ENCODE data around the gene PRKCD.

Gene PRKCD

DNA sequence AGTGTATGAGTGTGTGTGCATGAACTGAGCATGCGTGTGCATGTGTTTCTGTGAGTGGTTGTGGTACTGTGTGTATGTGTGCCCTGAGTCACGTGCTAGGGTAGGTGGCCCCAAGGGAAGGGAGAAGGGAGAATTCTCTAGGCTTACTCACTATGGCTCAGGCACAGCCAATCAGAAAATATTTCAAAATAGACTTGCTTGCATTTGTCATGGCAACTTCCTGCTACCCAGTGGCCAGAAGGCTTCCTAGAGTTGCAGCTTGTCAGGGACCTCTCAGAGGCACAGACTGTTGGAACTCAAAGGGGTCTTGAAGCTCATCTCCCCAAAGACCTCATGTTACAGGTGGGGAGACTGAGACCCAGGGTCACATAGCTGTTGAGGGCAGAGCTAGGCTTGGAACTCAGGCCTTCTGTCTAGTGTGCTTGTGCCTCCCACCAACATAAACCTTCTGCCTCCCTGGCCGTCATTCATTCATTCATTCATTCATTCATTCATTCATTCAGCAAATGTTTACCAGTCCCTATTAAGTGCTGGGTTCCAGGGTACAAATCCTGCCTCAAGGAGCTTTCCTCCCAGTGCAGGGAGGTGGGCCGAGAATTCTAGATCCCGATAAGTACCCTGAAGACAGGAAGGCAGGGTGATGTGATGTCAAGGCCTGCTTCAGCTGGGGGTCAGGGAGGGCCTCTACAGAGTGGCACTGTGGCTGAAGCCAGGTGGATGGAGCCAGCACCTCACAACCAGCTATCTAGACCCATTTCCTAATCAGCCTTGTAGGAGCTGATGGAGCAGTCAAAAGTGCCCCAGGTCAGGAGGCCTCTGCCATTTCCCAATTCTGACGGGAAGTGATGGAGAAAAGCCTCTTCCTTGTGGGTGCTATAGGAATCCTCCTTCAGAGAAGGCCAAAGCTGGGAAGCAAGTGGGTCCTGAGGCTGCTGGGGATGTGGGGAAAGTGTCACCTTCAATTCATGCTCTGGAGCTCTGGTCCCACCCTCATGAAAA, 19.9 kb upstream of the PRKCD start:
- Histone ChIP-seq H3K4me3 (ENCODE audit: low read length in 2 of 2) (no peak overlapping the region), H3K27me3 (ENCODE audit: control insufficient read depth in 1 of 2, insufficient read depth in 2 of 2, low read length in 2 of 2) (no peaks in the 10 kb centered on the region), H3K9ac (ENCODE audit: low read length in 2 of 2) (no peak overlapping the region), H3K36me3 (ENCODE audit: control insufficient read depth in 2 of 2, insufficient read depth in 2 of 2, low read length in 2 of 2) (no peaks in the 10 kb centered on the region), H3K4me1 (ENCODE audit: control insufficient read depth, insufficient read depth, low read length) (no peaks in the 10 kb centered on the region), H3K9me3 (ENCODE audit: control insufficient read depth in 2 of 2, low read length in 2 of 2) (no peaks in the 10 kb centered on the region), H3K27ac (ENCODE audit: low read length) (no peak overlapping the region)

DNA sequence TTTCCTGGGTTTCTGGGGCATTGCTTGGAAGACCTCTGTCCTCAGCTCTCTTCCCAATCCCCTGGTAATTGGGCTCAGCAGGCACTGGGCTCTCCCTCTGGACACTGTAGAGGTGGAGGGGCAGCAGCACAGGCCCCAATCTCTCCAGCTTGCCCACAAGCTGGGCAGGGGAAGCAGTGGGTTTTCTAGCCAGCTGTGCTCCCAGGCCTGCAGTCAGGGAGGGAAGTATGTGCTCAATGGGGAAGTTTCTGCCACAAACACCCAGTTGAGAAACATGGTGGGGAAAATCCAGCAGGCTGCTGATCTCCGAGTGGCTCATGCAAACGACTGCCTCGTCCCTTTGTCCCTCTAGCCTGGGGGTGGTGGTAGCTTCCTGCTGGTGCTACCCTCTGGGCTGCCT, 18.0 kb upstream of the PRKCD start:
- no peaks in the 10 kb centered on the region for H3K27me3 ChIP-seq (ENCODE audit: control insufficient read depth in 1 of 2, insufficient read depth in 2 of 2, low read length in 2 of 2)
- no peaks in the 10 kb centered on the region for H3K9me3 ChIP-seq (ENCODE audit: control insufficient read depth in 2 of 2, low read length in 2 of 2)
- H3K36me3 ChIP-seq (ENCODE audit: control insufficient read depth in 2 of 2, insufficient read depth in 2 of 2, low read length in 2 of 2): no peaks in the 10 kb centered on the region
- no peak overlapping the region for H3K4me3 ChIP-seq (ENCODE audit: low read length in 2 of 2)
- H3K4me1 ChIP-seq (ENCODE audit: control insufficient read depth, insufficient read depth, low read length): no peaks in the 10 kb centered on the region
- no peak overlapping the region for H3K27ac ChIP-seq (ENCODE audit: low read length)
- no peak overlapping the region for H3K9ac ChIP-seq (ENCODE audit: low read length in 2 of 2)

DNA sequence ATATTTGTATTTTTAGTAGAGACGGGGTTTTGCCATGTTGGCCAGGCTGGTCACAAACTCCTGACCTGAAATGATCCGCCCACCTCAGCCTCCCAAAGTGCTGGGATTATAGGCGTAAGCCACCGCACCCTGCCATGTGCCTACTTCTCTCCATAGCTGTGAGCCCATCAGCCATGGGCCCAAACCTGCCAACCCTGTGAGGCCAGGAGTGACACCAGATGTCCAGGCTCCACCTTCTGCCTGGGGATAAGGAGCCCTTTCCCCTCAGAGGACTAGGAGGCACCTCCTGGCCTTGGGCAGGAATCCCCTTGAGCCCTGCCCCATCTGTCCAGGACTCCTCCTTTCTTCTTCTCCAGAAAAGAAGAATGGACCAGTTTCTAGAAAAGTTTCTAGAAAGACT, 16.6 kb upstream of the PRKCD start:
- no peak overlapping the region for H3K27ac ChIP-seq (ENCODE audit: low read length)
- no peak overlapping the region for H3K9ac ChIP-seq (ENCODE audit: low read length in 2 of 2)
- H3K4me1 ChIP-seq (ENCODE audit: control insufficient read depth, insufficient read depth, low read length): no peaks in the 10 kb centered on the region
- no peak overlapping the region for H3K4me3 ChIP-seq (ENCODE audit: low read length in 2 of 2)
- H3K36me3 ChIP-seq (ENCODE audit: control insufficient read depth in 2 of 2, insufficient read depth in 2 of 2, low read length in 2 of 2): no peaks in the 10 kb centered on the region
- no peaks in the 10 kb centered on the region for H3K27me3 ChIP-seq (ENCODE audit: control insufficient read depth in 1 of 2, insufficient read depth in 2 of 2, low read length in 2 of 2)
- no peaks in the 10 kb centered on the region for H3K9me3 ChIP-seq (ENCODE audit: control insufficient read depth in 2 of 2, low read length in 2 of 2)

DNA sequence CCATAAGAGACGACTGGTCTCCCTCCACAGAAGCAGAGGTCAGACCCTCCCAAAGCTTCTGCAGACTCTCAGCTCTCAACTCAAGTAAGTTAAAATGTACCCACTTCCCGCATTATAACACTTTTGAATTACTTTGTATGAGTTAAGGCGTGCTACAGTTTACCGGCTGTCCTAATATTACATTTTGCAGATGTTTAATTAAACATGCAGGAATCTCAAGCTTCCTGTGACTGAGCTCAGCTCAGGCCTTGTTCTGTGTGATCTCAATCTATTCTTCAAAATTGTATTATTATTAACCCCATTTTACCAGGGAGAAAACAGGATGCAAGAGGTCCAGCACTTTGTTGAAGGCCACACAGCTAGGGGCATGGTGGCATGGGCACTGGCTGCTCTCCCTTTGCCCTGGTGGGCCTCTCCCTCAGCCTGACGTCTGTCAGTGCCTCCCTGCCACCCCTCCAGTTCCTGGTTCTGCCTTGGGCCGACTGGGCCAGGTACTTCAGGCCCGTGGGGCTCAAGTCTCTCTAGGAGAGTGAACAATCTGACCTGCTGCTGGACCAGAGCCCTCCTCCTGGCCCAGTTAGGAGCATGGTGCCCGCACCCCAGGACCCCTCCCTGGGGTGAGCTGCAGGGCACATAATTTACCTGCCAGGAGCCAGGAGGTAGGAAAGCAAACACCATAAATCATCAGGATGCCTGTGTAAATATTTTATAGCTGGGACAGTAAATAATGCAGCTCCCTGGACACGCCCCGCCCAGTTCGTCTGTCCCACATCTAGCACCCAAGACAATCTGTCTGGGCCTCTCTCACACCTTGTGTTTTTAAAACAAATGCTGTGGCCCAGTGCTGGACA, 15.9 kb upstream of the PRKCD start:
- Histone ChIP-seq H3K9ac (ENCODE audit: low read length in 2 of 2) (no peak overlapping the region), H3K36me3 (ENCODE audit: control insufficient read depth in 2 of 2, insufficient read depth in 2 of 2, low read length in 2 of 2) (no peaks in the 10 kb centered on the region), H3K27me3 (ENCODE audit: control insufficient read depth in 1 of 2, insufficient read depth in 2 of 2, low read length in 2 of 2) (no peaks in the 10 kb centered on the region), H3K9me3 (ENCODE audit: control insufficient read depth in 2 of 2, low read length in 2 of 2) (no peaks in the 10 kb centered on the region), H3K4me3 (ENCODE audit: low read length in 2 of 2) (no peak overlapping the region), H3K27ac (ENCODE audit: low read length) (no peak overlapping the region), H3K4me1 (ENCODE audit: control insufficient read depth, insufficient read depth, low read length) (peaks cover under 1% of the 10 kb centered on the region)

DNA sequence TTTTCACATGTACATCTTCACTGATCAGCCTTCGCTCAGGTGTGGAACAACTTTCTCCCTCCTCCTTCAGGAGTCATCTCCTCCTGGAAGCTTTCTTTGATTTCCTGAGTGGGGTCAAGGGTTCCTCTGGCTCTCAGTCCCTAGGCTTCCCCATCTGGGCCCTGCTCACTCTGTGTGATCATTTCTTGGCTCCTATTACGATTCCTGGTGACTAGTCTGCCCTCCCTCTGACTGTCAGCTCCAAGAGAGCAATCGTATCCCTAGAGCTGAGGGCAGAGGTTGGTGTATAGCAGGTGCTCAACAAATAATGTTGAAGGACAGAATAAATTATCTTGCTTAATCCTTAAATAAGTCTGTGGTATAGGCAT, 15.3 kb upstream of the PRKCD start:
- Histone ChIP-seq H3K9ac (ENCODE audit: low read length in 2 of 2) (no peak overlapping the region), H3K4me1 (ENCODE audit: control insufficient read depth, insufficient read depth, low read length) (peaks cover 3% of the 10 kb centered on the region), H3K4me3 (ENCODE audit: low read length in 2 of 2) (no peak overlapping the region), H3K9me3 (ENCODE audit: control insufficient read depth in 2 of 2, low read length in 2 of 2) (no peaks in the 10 kb centered on the region), H3K27me3 (ENCODE audit: control insufficient read depth in 1 of 2, insufficient read depth in 2 of 2, low read length in 2 of 2) (no peaks in the 10 kb centered on the region), H3K27ac (ENCODE audit: low read length) (no peak overlapping the region), H3K36me3 (ENCODE audit: control insufficient read depth in 2 of 2, insufficient read depth in 2 of 2, low read length in 2 of 2) (no peaks in the 10 kb centered on the region)

DNA sequence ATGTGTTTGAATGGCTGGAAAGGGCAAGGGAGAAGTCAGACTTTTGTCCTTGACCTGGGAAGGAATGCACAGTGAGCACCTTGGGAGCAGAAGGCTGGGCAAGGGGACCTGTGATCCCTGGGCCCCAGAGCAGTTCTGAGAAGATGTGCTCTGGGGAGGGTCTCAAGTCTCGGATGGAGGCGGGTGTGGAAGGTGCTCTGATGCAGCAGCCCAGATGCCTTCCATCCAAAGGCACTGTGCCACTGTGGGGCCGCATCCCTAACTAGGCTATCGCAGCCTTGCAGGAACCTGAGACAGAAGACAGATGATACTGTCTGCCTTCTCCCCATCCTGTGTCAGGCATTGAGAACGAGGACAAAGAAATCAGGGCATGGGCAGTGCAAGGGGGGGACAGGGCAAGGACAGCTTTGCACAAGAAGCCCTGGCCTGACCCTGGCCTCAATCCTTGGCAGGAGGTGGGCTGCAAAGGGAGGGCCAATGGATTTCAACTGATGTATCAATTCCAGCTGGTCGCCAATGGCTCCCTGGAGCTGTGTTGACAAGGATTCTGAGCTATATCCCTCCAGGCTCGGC, 14.6 kb upstream of the PRKCD start:
- Histone ChIP-seq H3K4me3 (ENCODE audit: low read length in 2 of 2) (no peak overlapping the region), H3K36me3 (ENCODE audit: control insufficient read depth in 2 of 2, insufficient read depth in 2 of 2, low read length in 2 of 2) (no peaks in the 10 kb centered on the region), H3K27ac (ENCODE audit: low read length) (no peak overlapping the region), H3K9me3 (ENCODE audit: control insufficient read depth in 2 of 2, low read length in 2 of 2) (no peaks in the 10 kb centered on the region), H3K9ac (ENCODE audit: low read length in 2 of 2) (no peak overlapping the region), H3K27me3 (ENCODE audit: control insufficient read depth in 1 of 2, insufficient read depth in 2 of 2, low read length in 2 of 2) (no peaks in the 10 kb centered on the region), H3K4me1 (ENCODE audit: control insufficient read depth, insufficient read depth, low read length) (peaks cover 3% of the 10 kb centered on the region)

DNA sequence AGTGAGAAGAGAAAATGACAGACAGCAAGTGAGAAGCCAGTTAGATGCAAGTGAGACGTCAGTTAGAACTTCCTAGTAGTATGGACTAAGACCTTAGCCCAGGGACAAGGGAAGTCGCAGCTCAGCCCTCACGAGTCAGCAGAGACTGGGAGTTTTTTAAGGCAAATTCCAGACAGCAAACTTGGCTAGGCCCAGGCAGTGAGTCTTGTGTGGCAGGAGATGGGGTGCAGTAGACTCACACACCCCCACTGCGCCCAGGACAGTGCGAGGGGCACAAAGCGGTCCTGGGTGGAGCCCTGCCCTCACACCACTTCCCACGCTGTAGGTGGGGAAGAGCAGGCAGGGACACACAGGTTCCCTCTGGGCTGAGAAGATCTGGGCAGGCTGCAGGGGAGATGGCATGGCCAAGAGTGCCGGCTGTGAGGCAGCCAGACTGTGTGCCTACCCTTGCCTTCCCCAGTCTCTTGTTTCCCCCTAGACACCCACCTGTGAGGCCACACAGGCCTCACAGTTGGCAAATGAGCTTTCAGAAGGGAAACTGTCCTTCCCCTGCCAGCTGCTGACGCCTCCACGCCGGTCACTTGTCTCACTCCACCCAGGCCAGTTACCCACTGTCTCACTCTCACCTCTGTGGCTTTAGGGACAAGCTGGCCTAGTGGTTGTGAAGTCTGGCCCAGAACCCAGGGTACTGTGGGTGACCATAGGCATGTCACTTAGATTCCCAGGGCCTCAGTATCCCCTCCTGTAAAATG, 13.7 kb upstream of the PRKCD start:
- H3K9ac ChIP-seq (ENCODE audit: low read length in 2 of 2): no peak overlapping the region
- peaks cover 3% of the 10 kb centered on the region for H3K4me1 ChIP-seq (ENCODE audit: control insufficient read depth, insufficient read depth, low read length)
- H3K9me3 ChIP-seq (ENCODE audit: control insufficient read depth in 2 of 2, low read length in 2 of 2): no peaks in the 10 kb centered on the region
- H3K36me3 ChIP-seq (ENCODE audit: control insufficient read depth in 2 of 2, insufficient read depth in 2 of 2, low read length in 2 of 2): no peaks in the 10 kb centered on the region
- no peaks in the 10 kb centered on the region for H3K27me3 ChIP-seq (ENCODE audit: control insufficient read depth in 1 of 2, insufficient read depth in 2 of 2, low read length in 2 of 2)
- H3K27ac ChIP-seq (ENCODE audit: low read length): no peak overlapping the region
- H3K4me3 ChIP-seq (ENCODE audit: low read length in 2 of 2): no peak overlapping the region

DNA sequence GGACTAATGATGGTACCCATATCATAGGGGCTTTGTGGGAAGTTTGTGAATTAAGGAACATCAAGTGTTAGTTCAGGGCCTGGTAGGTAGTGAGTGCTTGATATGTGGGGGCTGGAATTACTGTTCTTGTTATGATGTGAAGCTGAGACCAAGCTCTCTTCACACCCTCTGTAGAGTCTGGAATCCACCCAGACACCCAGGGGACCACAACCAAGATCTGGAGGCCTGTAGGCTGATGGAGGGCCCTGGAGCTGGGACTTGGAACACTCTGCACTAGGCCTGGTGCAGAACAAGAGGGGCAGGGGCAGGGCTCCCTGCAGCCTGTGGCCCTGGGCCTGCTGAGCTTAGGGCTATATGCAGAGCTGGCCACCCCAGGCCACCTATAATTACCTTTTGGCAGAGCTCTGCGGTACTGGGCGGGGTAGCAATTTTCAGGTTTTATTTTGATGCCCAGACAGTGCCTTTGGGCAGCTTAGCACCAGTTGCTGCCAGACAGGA, 13.1 kb upstream of the PRKCD start:
- H3K9me3 ChIP-seq (ENCODE audit: control insufficient read depth in 2 of 2, low read length in 2 of 2): no peaks in the 10 kb centered on the region
- no peak overlapping the region for H3K4me3 ChIP-seq (ENCODE audit: low read length in 2 of 2)
- peaks cover 3% of the 10 kb centered on the region for H3K4me1 ChIP-seq (ENCODE audit: control insufficient read depth, insufficient read depth, low read length)
- H3K27ac ChIP-seq (ENCODE audit: low read length): no peak overlapping the region
- H3K36me3 ChIP-seq (ENCODE audit: control insufficient read depth in 2 of 2, insufficient read depth in 2 of 2, low read length in 2 of 2): no peaks in the 10 kb centered on the region
- no peak overlapping the region for H3K9ac ChIP-seq (ENCODE audit: low read length in 2 of 2)
- H3K27me3 ChIP-seq (ENCODE audit: control insufficient read depth in 1 of 2, insufficient read depth in 2 of 2, low read length in 2 of 2): no peaks in the 10 kb centered on the region

DNA sequence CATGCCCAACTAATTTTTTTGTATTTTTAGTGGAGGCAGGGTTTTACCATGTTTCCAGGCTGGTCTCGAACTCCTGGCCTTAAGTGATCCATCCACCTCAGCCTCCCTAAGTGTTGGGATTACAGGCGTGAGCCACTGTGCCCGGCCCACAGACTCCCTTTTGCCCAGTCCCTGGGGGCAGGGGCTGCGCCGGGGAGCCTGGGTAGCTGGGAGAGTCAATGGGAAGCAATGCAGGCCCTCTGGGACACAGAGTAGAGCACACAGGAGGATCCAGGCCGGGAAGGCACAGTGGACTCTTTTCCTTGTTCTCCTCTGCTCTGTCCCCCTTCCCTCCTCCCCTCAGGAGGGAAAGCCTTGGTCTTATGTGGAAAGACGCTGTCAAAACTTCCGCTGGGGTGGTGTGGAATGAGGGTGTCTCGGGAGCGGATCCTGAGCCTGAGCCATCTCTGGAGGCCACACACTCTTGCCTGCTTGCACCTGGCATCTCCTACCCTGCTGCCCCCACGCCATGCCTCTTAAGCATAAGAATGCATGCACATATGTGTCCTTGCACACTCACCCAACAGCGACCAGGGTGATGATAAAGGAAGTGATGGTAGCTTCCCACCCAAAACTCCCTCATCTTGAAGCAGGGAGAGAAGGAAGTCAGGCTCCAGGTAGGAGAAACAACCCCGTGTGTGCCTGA, 11.9 kb upstream of the PRKCD start:
- no peak overlapping the region for H3K4me3 ChIP-seq (ENCODE audit: low read length in 2 of 2)

More for the DNA sequence above, 11.9 kb upstream of the PRKCD start:
- no peaks in the 10 kb centered on the region for H3K36me3 ChIP-seq (ENCODE audit: control insufficient read depth in 2 of 2, insufficient read depth in 2 of 2, low read length in 2 of 2)
- H3K9ac ChIP-seq (ENCODE audit: low read length in 2 of 2): no peak overlapping the region
- peaks cover 0 to 1% of the 10 kb centered on the region in 2 donors for H3K27me3 ChIP-seq (ENCODE audit: control insufficient read depth in 1 of 2, insufficient read depth in 2 of 2, low read length in 2 of 2)
- no peak overlapping the region for H3K27ac ChIP-seq (ENCODE audit: low read length)
- H3K9me3 ChIP-seq (ENCODE audit: control insufficient read depth in 2 of 2, low read length in 2 of 2): no peaks in the 10 kb centered on the region
- H3K4me1 ChIP-seq (ENCODE audit: control insufficient read depth, insufficient read depth, low read length): peaks cover 3% of the 10 kb centered on the region

All from stomach smooth muscle (tissue), 2 donors.